H1 (cell line): ENCODE measurements around the gene MINDY3. TPM values are rescaled to one million over a fixed set of nuclear protein-coding genes. Genes with fewer than 3 reads are reported as not detected.

Experiments used
- CTCF ChIA-PET: fragments of 300-600 bp; sonication (Branson Sonifier 250); formaldehyde crosslinking; loops from one replicate; lab custom pipeline; 2021; ENCODE audit not compliant: partially characterized antibody; lab: Charles Lee
- POLR2A ChIA-PET: fragments of 300-600 bp; sonication (Branson Sonifier 250); formaldehyde crosslinking; loops from one replicate; lab custom pipeline; 2021; ENCODE audit warnings: inconsistent platforms; ENCODE audit not compliant: partially characterized antibody; lab: Charles Lee
- DNase-seq, 2 experiments: peaks; one replicate each; pipeline versions ENCODE4 v3.0.0 to v3.0.0-alpha.2; 2010 to 2022; ENCODE audit warnings: low spot score in 2 of 2, low read depth in 1 of 2, mixed read lengths in 1 of 2
- FAIRE-seq: peaks from 2 replicates; lab custom pipeline; 2011; peaks lifted over from hg19 to GRCh38; lab: Jason Lieb, UNC
- H2AFZ ChIP-seq: 2 replicates; pipeline ENCODE4 v1.8.1; 2012; ENCODE audit warnings: low read length, inconsistent platforms
- H2AK5ac ChIP-seq: 2 replicates; pipeline ENCODE4 v1.6.1; 2013; ENCODE audit warnings: low read depth, low read length
- H2BK120ac ChIP-seq: replicated peaks from 2 replicates; pipeline ENCODE3; 2013; ENCODE audit warnings: low read depth, low read length, inconsistent platforms
- H2BK12ac ChIP-seq: 2 replicates; pipeline ENCODE4 v1.6.1; 2013; ENCODE audit warnings: low read depth, low read length
- H2BK15ac ChIP-seq: 2 replicates; pipeline ENCODE4 v1.6.1; 2013; ENCODE audit warnings: low read length
- H2BK20ac ChIP-seq: 2 replicates; pipeline ENCODE4 v1.6.1; 2013; ENCODE audit warnings: low read length
- H2BK5ac ChIP-seq: 2 replicates; pipeline ENCODE4 v1.6.1; 2013; ENCODE audit warnings: low read depth, low read length
- H3K14ac ChIP-seq: 2 replicates; pipeline ENCODE4 v1.6.1; 2013; ENCODE audit warnings: inconsistent platforms; ENCODE audit not compliant: insufficient read length
- H3K18ac ChIP-seq: 2 replicates; pipeline ENCODE4 v1.6.1; 2013; ENCODE audit warnings: low read length; ENCODE audit errors: extremely low read depth
- H3K23ac ChIP-seq: 2 replicates; pipeline ENCODE4 v1.6.1; 2013; ENCODE audit warnings: inconsistent platforms; ENCODE audit not compliant: insufficient read length
- H3K23me2 ChIP-seq: 2 replicates; pipeline ENCODE4 v1.6.1; 2013; ENCODE audit warnings: low read depth, low read length
- H3K27ac ChIP-seq: 2 replicates; pipeline ENCODE4 v1.6.1; 2011; ENCODE audit warnings: low read depth, low read length, inconsistent platforms
- H3K27me3 ChIP-seq, 4 experiments: replicated peaks in 1 of 4; 1 replicate in 1 of 4; 2 replicates in 3 of 4; pipeline versions ENCODE4 v1.6.1 to v1.8.1; 2011 to 2013; ENCODE audit warnings: low read length in 3 of 4, mild to moderate bottlenecking in 3 of 4, inconsistent platforms in 2 of 4, mixed read lengths in 2 of 4, moderate library complexity in 1 of 4; ENCODE audit not compliant: control insufficient read depth in 3 of 4, insufficient read depth in 3 of 4; ENCODE audit errors: extremely low read depth in 1 of 4
- H3K36me3 ChIP-seq, 4 experiments: 2 replicates each; pipeline versions ENCODE4 v1.6.1 to v1.8.1; 2011 to 2013; ENCODE audit warnings: mild to moderate bottlenecking in 4 of 4, low read length in 3 of 4, moderate library complexity in 2 of 4, control low read depth in 1 of 4, inconsistent platforms in 1 of 4; ENCODE audit not compliant: insufficient read depth in 4 of 4, control insufficient read depth in 2 of 4
- H3K4ac ChIP-seq: replicated peaks from 2 replicates; pipeline ENCODE3; 2013; ENCODE audit warnings: low read length, low read depth, mixed read lengths, inconsistent platforms; ENCODE audit not compliant: insufficient read length
- H3K4me1 ChIP-seq, 4 experiments: replicated peaks in 1 of 4; 1 replicate in 1 of 4; 2 replicates in 3 of 4; pipeline versions ENCODE4 v1.6.1 to v1.8.1; 2011 to 2013; ENCODE audit warnings: low read length in 3 of 4, inconsistent platforms in 2 of 4, mixed read lengths in 1 of 4; ENCODE audit not compliant: insufficient read depth in 4 of 4, control insufficient read depth in 3 of 4
- H3K4me2 ChIP-seq, 2 experiments: 2 replicates each; pipeline versions ENCODE4 v1.6.1 to v1.8.1; 2011 to 2013; ENCODE audit warnings: low read depth in 2 of 2, low read length in 2 of 2, control low read depth in 1 of 2, inconsistent platforms in 1 of 2, mild to moderate bottlenecking in 1 of 2; ENCODE audit not compliant: insufficient read depth in 1 of 2
- H3K4me3 ChIP-seq, 4 experiments: fragments of 200-600, 300-600 bp in 1 of 4; sonication (generic), shearing (Covaris generic), sonication (Bioruptor Twin) in 1 of 4; 2 replicates each; pipeline versions ENCODE4 v1.5.1 to v1.8.1; 2011 to 2016; ENCODE audit warnings: low read length in 4 of 4, low read depth in 3 of 4, control low read depth in 2 of 4, inconsistent platforms in 2 of 4, mild to moderate bottlenecking in 2 of 4, mixed read lengths in 1 of 4, moderate library complexity in 1 of 4; ENCODE audit not compliant: insufficient read depth in 2 of 4; ENCODE audit errors: extremely low read depth in 1 of 4
- H3K56ac ChIP-seq: replicated peaks from 2 replicates; pipeline ENCODE3; 2013; ENCODE audit warnings: low read depth, mild to moderate bottlenecking, mixed read lengths, low read length, inconsistent platforms; ENCODE audit not compliant: insufficient read length
- H3K79me1 ChIP-seq: 2 replicates; pipeline ENCODE4 v1.6.1; 2013; ENCODE audit warnings: low read depth, low read length, control low read depth
- H3K79me2 ChIP-seq, 2 experiments: 2 replicates each; pipeline versions ENCODE4 v1.6.1 to v1.8.1; 2012 to 2013; ENCODE audit warnings: low read length in 2 of 2, mild to moderate bottlenecking in 2 of 2, inconsistent platforms in 1 of 2; ENCODE audit not compliant: insufficient read depth in 2 of 2, control insufficient read depth in 1 of 2
- H3K9ac ChIP-seq, 4 experiments: replicated peaks in 1 of 4; 1 replicate in 1 of 4; 2 replicates in 3 of 4; pipeline versions ENCODE4 v1.6.1 to v1.8.1; 2011 to 2013; ENCODE audit warnings: low read depth in 3 of 4, low read length in 3 of 4, control low read depth in 2 of 4, mild to moderate bottlenecking in 2 of 4, moderate library complexity in 2 of 4, inconsistent platforms in 1 of 4; ENCODE audit errors: extremely low read depth in 1 of 4
- H3K9me3 ChIP-seq, 2 experiments: 2 replicates each; pipeline versions ENCODE4 v1.6.1 to v1.8.1; 2012 to 2013; ENCODE audit warnings: mild to moderate bottlenecking in 2 of 2, moderate library complexity in 2 of 2, control low read depth in 1 of 2, inconsistent platforms in 1 of 2, low read depth in 1 of 2, low read length in 1 of 2, mixed read lengths in 1 of 2; ENCODE audit not compliant: insufficient read depth in 2 of 2
- H4K20me1 ChIP-seq, 2 experiments: replicated peaks in 1 of 2; 2 replicates each; pipeline versions ENCODE3 to v1.8.1; 2011 to 2013; ENCODE audit warnings: inconsistent platforms in 2 of 2, low read length in 2 of 2, mild to moderate bottlenecking in 1 of 2; ENCODE audit not compliant: insufficient read depth in 2 of 2, control insufficient read depth in 1 of 2
- H4K5ac ChIP-seq: 2 replicates; pipeline ENCODE4 v1.6.1; 2013; ENCODE audit warnings: low read length, low read depth, mixed read lengths, inconsistent platforms; ENCODE audit not compliant: insufficient read length
- H4K8ac ChIP-seq: 2 replicates; pipeline ENCODE4 v1.8.0; 2013; ENCODE audit warnings: mild to moderate bottlenecking, moderate library complexity, low read length, inconsistent platforms; ENCODE audit not compliant: insufficient read depth; ENCODE audit errors: extremely low read depth
- H4K91ac ChIP-seq: replicated peaks from 2 replicates; pipeline ENCODE3; 2013; ENCODE audit warnings: low read length, mixed read lengths, inconsistent platforms; ENCODE audit not compliant: insufficient read length
- MAX ChIP-seq: IDR thresholded peaks from 2 replicates; pipeline ENCODE4 v1.6.1; 2012; ENCODE audit warnings: inconsistent platforms
- SP1 ChIP-seq: IDR thresholded peaks from 2 replicates; pipeline ENCODE4 v1.6.1; 2011; ENCODE audit warnings: low read depth, low read length
- whole genome bisulfite sequencing, 2 experiments: shearing (Covaris generic) in 1 of 2; methylation state at CpG; one replicate each; pipeline versions ENCODE4 v1.1.6 to v1.1.7; 2013 to 2015; ENCODE audit warnings: low lambda C conversion rate in 2 of 2, mixed read lengths in 2 of 2, inconsistent platforms in 1 of 2, low coverage in 1 of 2, missing lambda C conversion rate in 1 of 2; ENCODE audit not compliant: insufficient replicate concordance in 2 of 2, insufficient coverage in 1 of 2, insufficient read length in 1 of 2; ENCODE audit errors: extremely low coverage in 1 of 2, missing lambda C conversion rate in 1 of 2; 5-methylcytosine and 5-hydroxymethylcytosine counted together
- polyA plus RNA-seq, 7 experiments: library from polyadenylated mRNA; depleted of rRNA in 3 of 7; stranded (reverse) in 5 of 7; unstranded in 2 of 7; fragments of >200 nt in 5 of 7; fragments of 200-250 nt in 2 of 7; gene quantifications; 1 replicate in 5 of 7; 2 replicates in 1 of 7; 4 replicates in 1 of 7; pipeline versions ENCODE4 v1.2.1 to v1.2.3, GENCODE V29; 2011 to 2013; ENCODE audit warnings: missing spikeins in 2 of 7, mixed read lengths in 2 of 7
- total RNA-seq: library from RNA; stranded (reverse); fragmentation: NEBNext Ultra II Directional; extraction: Animal tissue kit (Norgen Biotek cat#: 25700); gene quantifications from 2 replicates; pipeline ENCODE4 v1.2.1, GENCODE V29; 2021

Gene MINDY3
- total and polyA plus RNA-seq, 2 of the 8 experiments (the other 6 are each of a cell fraction or from before 2014, with no cell fraction given): 4.6 to 13.6 TPM

GRCh38 chr10:15759265-15759664 is 101.0 kb downstream of the MINDY3 start (continued):
- TF ChIP-seq SP1: no peak

GRCh38 chr10:15758618-15759017 is 101.7 kb downstream of the MINDY3 start:
- no peak overlapping the region for H2BK5ac ChIP-seq
- no peak overlapping the region for H3K4ac ChIP-seq
- H2AFZ ChIP-seq: no peak overlapping the region
- H3K79me2 ChIP-seq: no peaks in the 10 kb centered on the region
- no peaks in the 10 kb centered on the region for H3K9me3 ChIP-seq
- no peaks in the 10 kb centered on the region for H3K4me1 ChIP-seq
- no peak overlapping the region for H3K4me2 ChIP-seq
- no peak overlapping the region for H2BK15ac ChIP-seq
- H4K20me1 ChIP-seq: no peaks in the 10 kb centered on the region
- FAIRE-seq: no peak
- no peak overlapping the region for H3K4me3 ChIP-seq
- WGBS, 2 experiments: 89% methylated on average over 5 of the region's 5 CpGs; no CpG with 5 or more reads in 1 of the 2 experiments
- POLR2A ChIA-PET: no interaction called here
- no peak overlapping the region for H3K14ac ChIP-seq
- H3K27ac ChIP-seq: no peak overlapping the region
- no peak overlapping the region for H3K56ac ChIP-seq
- H3K27me3 ChIP-seq: no peaks in the 10 kb centered on the region
- no peak overlapping the region for H3K9ac ChIP-seq
- no peak overlapping the region for H4K5ac ChIP-seq
- no peaks in the 10 kb centered on the region for H3K23me2 ChIP-seq
- DNase-seq: no peak
- CTCF ChIA-PET: no interaction called here
- no peaks in the 10 kb centered on the region for H3K36me3 ChIP-seq
- H2BK20ac ChIP-seq: no peak overlapping the region
- H3K23ac ChIP-seq: no peak overlapping the region
- H3K18ac ChIP-seq: no peak overlapping the region
- no peak overlapping the region for H4K8ac ChIP-seq
- no peak for TF ChIP-seq MAX
- TF ChIP-seq SP1: no peak
- H2BK12ac ChIP-seq: no peak overlapping the region
- no peak overlapping the region for H4K91ac ChIP-seq
- H2BK120ac ChIP-seq: no peak overlapping the region
- no peaks in the 10 kb centered on the region for H3K79me1 ChIP-seq
- H2AK5ac ChIP-seq: no peak overlapping the region
